HTR-8/SVneo (cell line): Measurements from ENCODE around the gene PCDHGB4.
"Not testable (repeated sequence)": the region's sequence is repeated elsewhere in the genome, so short reads cannot be mapped to it uniquely, and the experiment has no call there.

Experiments
- DNase-seq: peaks from one replicate; pipeline ENCODE4 v3.0.0; 2011; ENCODE audit warnings: low spot score, mixed read lengths; ENCODE audit not compliant: insufficient read length
- FAIRE-seq: peaks from 2 replicates; lab custom pipeline; 2011; peaks lifted over from hg19 to GRCh38; lab: Jason Lieb, UNC

PCDHGB4 gene

DNA sequence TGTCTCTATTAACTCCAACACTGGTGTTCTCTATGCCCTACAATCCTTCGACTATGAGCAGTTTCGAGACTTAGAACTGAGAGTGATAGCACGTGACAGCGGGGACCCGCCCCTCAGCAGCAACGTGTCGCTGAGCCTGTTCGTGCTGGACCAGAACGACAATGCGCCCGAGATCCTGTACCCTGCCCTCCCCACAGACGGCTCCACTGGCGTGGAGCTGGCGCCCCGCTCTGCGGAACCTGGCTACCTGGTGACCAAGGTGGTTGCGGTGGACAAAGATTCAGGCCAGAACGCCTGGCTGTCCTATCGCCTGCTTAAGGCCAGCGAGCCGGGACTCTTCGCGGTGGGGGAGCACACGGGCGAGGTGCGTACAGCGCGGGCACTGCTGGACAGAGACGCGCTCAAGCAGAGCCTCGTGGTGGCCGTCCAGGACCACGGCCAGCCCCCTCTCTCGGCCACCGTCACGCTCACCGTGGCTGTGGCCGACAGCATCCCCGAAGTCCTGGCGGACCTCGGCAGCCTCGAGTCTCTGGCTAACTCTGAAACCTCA, 35.3 kb downstream of the PCDHGB4 start:
- no peak for DNase-seq
- FAIRE-seq, result no peak

DNA sequence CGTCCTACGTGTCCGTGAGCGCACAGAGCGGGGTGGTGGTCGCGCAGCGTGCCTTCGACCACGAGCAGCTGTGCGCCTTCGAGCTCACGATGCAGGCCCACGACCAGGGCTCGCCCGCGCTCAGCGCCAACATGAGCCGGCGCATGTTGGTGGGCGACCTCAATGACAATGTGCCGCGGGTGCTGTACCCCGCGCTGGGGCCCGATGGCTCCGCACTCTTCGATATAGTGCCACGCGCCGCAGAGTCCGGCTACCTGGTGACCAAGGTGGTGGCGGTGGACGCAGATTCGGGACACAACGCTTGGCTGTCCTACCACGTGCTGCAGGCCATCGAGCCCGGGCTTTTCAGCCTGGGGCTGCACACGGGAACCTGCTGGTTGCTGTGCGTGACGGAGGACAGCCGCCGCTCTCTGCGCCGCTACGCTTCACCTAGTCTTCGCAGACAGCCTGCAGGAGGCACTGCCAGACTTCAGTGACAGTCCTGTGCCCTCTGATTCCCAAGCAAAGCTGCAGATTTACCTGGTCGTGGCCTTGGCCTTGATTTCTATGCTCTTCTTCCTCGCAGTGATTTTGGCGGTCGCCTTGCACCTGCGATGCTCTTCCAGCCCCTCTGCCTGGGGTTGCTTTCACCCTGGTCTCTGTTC, 40.4 kb downstream of the PCDHGB4 start:
- FAIRE-seq (no peak), DNase-seq (no peak)

DNA sequence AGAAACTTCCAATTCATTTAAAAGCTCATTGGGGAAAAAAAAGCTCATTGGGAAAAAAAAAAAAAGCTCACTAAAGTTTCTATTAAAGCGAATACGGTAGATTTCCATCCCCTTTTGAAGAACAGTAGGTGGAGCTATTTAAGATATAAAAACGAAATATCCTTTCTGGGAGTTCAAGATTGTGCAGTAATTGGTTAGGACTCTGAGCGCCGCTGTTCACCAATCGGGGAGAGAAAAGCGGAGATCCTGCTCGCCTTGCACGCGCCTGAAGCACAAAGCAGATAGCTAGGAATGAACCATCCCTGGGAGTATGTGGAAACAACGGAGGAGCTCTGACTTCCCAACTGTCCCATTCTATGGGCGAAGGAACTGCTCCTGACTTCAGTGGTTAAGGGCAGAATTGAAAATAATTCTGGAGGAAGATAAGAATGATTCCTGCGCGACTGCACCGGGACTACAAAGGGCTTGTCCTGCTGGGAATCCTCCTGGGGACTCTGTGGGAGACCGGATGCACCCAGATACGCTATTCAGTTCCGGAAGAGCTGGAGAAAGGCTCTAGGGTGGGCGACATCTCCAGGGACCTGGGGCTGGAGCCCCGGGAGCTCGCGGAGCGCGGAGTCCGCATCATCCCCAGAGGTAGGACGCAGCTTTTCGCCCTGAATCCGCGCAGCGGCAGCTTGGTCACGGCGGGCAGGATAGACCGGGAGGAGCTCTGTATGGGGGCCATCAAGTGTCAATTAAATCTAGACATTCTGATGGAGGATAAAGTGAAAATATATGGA, 43.0 kb downstream of the PCDHGB4 start, which contains the start of gene PCDHGA12:
TSS of gene PCDHGA12 (plus strand) at position 176 of the 782 bp plus-strand sequence. CDS start at position 429, 253 bp downstream.
- DNase-seq, result no peak
- no peak for FAIRE-seq

DNA sequence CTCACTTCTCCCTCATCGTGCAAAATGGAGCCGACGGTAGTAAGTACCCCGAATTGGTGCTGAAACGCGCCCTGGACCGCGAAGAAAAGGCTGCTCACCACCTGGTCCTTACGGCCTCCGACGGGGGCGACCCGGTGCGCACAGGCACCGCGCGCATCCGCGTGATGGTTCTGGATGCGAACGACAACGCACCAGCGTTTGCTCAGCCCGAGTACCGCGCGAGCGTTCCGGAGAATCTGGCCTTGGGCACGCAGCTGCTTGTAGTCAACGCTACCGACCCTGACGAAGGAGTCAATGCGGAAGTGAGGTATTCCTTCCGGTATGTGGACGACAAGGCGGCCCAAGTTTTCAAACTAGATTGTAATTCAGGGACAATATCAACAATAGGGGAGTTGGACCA, 43.8 kb downstream of the PCDHGB4 start:
- FAIRE-seq (no peak), DNase-seq (no peak)

DNA sequence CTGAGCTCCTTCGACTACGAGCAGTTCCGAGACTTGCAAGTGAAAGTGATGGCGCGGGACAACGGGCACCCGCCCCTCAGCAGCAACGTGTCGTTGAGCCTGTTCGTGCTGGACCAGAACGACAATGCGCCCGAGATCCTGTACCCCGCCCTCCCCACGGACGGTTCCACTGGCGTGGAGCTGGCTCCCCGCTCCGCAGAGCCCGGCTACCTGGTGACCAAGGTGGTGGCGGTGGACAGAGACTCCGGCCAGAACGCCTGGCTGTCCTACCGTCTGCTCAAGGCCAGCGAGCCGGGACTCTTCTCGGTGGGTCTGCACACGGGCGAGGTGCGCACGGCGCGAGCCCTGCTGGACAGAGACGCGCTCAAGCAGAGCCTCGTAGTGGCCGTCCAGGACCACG, 44.8 kb downstream of the PCDHGB4 start:
- not testable (repeated sequence) for DNase-seq, FAIRE-seq

DNA sequence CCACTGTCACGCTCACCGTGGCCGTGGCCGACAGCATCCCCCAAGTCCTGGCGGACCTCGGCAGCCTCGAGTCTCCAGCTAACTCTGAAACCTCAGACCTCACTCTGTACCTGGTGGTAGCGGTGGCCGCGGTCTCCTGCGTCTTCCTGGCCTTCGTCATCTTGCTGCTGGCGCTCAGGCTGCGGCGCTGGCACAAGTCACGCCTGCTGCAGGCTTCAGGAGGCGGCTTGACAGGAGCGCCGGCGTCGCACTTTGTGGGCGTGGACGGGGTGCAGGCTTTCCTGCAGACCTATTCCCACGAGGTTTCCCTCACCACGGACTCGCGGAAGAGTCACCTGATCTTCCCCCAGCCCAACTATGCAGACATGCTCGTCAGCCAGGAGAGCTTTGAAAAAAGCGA, 45.2 kb downstream of the PCDHGB4 start:
- not testable (repeated sequence) for FAIRE-seq, DNase-seq

DNA sequence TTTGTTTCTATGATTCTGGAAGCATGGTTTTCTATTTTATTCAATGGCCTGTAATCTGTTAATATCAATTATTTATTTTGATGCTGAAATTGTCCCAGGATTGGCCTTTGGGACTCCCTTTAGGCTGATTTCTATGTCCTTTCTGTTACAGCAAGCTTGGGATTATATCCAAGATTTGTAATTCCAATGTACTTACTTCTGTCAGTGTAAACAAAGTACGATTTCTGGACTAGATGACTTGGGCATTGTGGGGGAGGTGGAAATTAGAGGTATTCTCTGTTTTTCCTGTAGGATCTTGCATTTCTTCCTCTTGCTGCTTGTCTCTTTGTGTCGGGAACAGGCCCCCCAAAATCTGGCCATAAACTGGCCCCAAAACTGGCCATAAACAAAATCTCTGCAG, 46.5 kb downstream of the PCDHGB4 start:
- FAIRE-seq (no peak), DNase-seq (no peak)

DNA sequence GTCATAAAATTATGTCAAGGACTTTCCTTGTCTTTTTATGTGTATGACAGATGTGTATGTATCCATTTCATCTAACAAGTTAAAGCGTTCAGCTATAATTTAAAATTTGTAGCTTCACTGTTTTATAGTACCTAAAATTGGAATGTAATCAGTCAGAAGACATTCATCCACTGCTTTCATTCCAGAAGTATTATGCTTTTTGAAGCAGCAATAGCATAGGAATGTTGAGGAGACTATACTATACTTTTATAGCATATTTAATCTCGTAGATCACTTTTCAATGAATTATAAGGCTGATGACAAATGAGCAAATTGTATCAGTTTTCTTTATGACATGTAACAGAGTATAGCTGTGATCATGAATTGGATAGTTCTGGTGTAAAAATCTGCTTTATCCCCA, 49.7 kb downstream of the PCDHGB4 start:
- no peak for FAIRE-seq

DNA sequence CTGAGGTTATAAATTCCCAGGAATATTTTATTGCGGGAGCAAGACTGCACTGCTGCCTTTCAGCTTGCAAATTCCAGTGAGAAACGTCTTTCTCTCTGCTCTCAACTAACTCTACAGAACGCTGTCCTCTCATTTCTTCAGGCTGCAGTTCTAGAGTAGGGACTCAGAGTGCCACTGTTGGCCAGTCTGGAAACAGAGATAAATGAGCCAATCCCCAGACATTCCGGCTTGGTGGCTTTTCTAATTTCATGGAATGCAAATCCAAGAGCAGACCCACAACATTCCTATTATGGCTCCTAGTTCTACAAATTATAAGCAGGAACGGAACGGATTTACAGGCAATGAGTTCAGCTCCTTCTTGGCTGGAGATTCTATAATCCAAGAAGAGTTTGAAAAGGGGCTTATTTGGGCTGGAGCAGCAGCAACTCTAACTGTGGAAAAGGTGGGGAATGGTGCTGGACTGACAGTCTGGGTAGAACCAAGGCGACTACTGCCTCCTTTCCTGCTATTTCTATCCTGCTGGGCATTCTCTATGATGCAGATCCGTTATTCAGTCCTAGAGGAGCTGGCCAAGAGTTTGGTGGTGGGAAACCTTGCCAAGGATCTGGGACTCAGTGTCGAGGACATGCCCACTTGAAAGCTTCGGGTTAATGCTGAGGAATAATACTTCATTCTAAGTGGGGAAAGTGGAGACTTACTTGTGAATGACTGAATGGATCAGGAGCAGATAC, 52.1 kb downstream of the PCDHGB4 start:
- no peak for DNase-seq
- FAIRE-seq, result no peak

More for the DNA sequence above, 49.7 kb downstream of the PCDHGB4 start:
- DNase-seq, result no peak
